Ovary (tissue), 9 donors: ENCODE measurements around the gene TIMP2. TPM values are rescaled to one million over a fixed set of nuclear protein-coding genes. Genes with fewer than 3 reads are reported as not detected.

Experiments used
- DNase-seq, 5 donors: peaks; one replicate each; pipeline ENCODE4 v3.0.0-alpha.2; 2019 to 2020
- H3K27ac ChIP-seq, 2 donors: fragments of 200-600 bp; one replicate each; pipeline versions ENCODE4 v1.5.1 to v1.8.0; 2019 to 2022
- H3K27me3 ChIP-seq: fragments of 200-600 bp; one replicate; pipeline ENCODE4 v1.8.0; 2022
- H3K36me3 ChIP-seq: fragments of 200-600 bp; sonication (generic); one replicate; pipeline ENCODE4 v1.5.1; 2019
- H3K4me1 ChIP-seq: one replicate; pipeline ENCODE4 v1.8.1; 2013; ENCODE audit warnings: mild to moderate bottlenecking, moderate library complexity; ENCODE audit not compliant: insufficient read depth
- H3K4me3 ChIP-seq: fragments of 200-600 bp; sonication (generic); one replicate; pipeline ENCODE4 v1.5.1; 2017
- H3K9me3 ChIP-seq, 2 donors: fragments of 200-600 bp in 1 of 2; sonication (generic) in 1 of 2; one replicate each; pipeline versions ENCODE4 v1.5.1 to v1.8.1; 2013 to 2019; ENCODE audit warnings: mild to moderate bottlenecking in 1 of 2, moderate library complexity in 1 of 2
- CTCF ChIP-seq, 3 donors: fragments of 450-650 bp in 2 of 3; fragments of 200-600 bp in 1 of 3; IDR thresholded peaks; one replicate each; pipeline versions ENCODE4 v1.5.1 to v1.8.0; 2016 to 2022; ENCODE audit warnings: antibody characterized with exemption in 3 of 3, mild to moderate bottlenecking in 1 of 3
- EP300 ChIP-seq: sonication (generic); formaldehyde crosslinking; IDR thresholded peaks from one replicate; pipeline ENCODE4 v1.6.1; 2017; ENCODE audit warnings: antibody characterized with exemption
- POLR2A ChIP-seq: fragments of 450-650 bp; IDR thresholded peaks from one replicate; pipeline ENCODE4 v1.6.1; 2017; ENCODE audit warnings: antibody characterized with exemption, mild to moderate bottlenecking, moderate library complexity
- WGBS, 3 donors: extraction: QIAGEN DNeasy Blood & Tissue Kit in 1 of 3; methylation state at CpG; one replicate each; pipeline versions ENCODE4 v1.1.5 to v1.1.7; 2013 to 2017; 5-methylcytosine and 5-hydroxymethylcytosine counted together
- intact Hi-C, 4 donors: fragments of 100-400 bp; cut with DNase I; formaldehyde crosslinking; loops; one replicate each; pipeline versions ENCODE4 v1.11.0 to v1.15.1; 2022 to 2023
- polyA plus RNA-seq, 2 donors: library from polyadenylated mRNA; stranded (reverse); fragments of 200-250 nt in 1 of 2; fragments of 350-450 nt in 1 of 2; fragmentation: Illumina TruSeq in 1 of 2; extraction: RNeasy Lipid Tissue Mini Kit (QIAGEN cat#74804) in 1 of 2; gene quantifications; one replicate each; pipeline ENCODE4 v1.2.3, GENCODE V29; 2013 to 2014
- total RNA-seq, 7 donors: library from RNA; depleted of rRNA in 2 of 7; stranded (reverse); fragments of >200 nt in 2 of 7; fragmentation: NEBNext Ultra II Directional in 3 of 7; extraction: Animal tissue kit (Norgen Biotek cat#: 25700) in 3 of 7; gene quantifications; one replicate each; pipeline versions ENCODE4 v1.1.0 to v1.2.4, GENCODE V29; 2016 to 2023
- donor health status: DM: no; HTN: no; CAD: no; lungs with moderate emphysema.
- donor health status: DM: no; HTN: no; CAD: no.
- donor health status: Bipolar disorder and iron deficiency.
- donor health status: DM: yes; HTN: yes; CAD: no.
- donor health status: DM: no; HTN: no; CAD: no.
- donor health status: DM: yes; HTN: yes; CAD: no.

TIMP2 gene
- total and polyA plus RNA-seq, 9 donors = 221 to 1,422 (median 693) TPM

- DNase-seq = no peak
- intact Hi-C loops = no loop called here
- WGBS, 3 donors = 45 to 61% (median 47%) methylated on average over 9 of the region's 9 CpGs
Observed at GRCh38 chr17:78806451-78806850, 118.7 kb downstream of the TIMP2 start.

GRCh38 chr17:78805301-78805700 is 119.9 kb downstream of the TIMP2 start:
- H3K4me3 ChIP-seq = no peak overlapping the region
- peaks cover 2% of the 10 kb centered on the region for H3K4me1 ChIP-seq
- WGBS, 3 donors = 91 to 94% (median 93%) methylated on average over 14 of the region's 14 CpGs
- no peaks in the 10 kb centered on the region for H3K9me3 ChIP-seq
- no peaks in the 10 kb centered on the region for H3K36me3 ChIP-seq
- intact Hi-C loops = no loop called here
- no peaks in the 10 kb centered on the region for H3K27me3 ChIP-seq
- H3K27ac ChIP-seq = no peak overlapping the region
- DNase-seq = no peak
- no peak for TF ChIP-seq CTCF (IDR thresholded peaks at IDR 0.05)

More at GRCh38 chr17:78806451-78806850, 118.7 kb downstream of the TIMP2 start:
- no peak overlapping the region for H3K27ac ChIP-seq
- H3K27me3 ChIP-seq = no peaks in the 10 kb centered on the region
- H3K36me3 ChIP-seq = no peaks in the 10 kb centered on the region
- TF ChIP-seq POLR2A = no peak
- TF ChIP-seq CTCF (IDR thresholded peaks at IDR 0.05) = no peak
- TF ChIP-seq EP300 = no peak
- no peaks in the 10 kb centered on the region for H3K9me3 ChIP-seq
- H3K4me3 ChIP-seq = no peak overlapping the region
- peaks cover 2% of the 10 kb centered on the region for H3K4me1 ChIP-seq

DNA sequence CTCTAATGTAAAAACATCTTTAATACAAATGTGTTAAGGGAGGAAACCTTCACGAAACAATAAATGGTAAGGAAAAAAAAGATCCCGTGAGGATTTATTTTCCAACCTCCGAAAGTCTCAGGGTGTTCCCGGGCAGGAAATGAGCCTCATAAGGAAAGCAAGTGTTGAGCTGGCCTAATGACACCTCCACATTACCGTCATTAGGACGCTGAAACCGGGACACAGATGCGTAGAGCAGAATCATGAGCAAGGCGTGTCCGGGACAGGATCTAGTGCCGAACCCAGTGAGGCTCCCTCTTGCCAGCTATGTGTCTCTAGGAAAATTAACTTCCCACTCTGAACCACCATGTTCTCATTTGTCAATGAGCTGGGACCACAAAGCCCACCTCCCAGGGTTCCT is 120.4 kb downstream of the TIMP2 start:
- Histone ChIP-seq H3K4me1 (peaks cover 2% of the 10 kb centered on the region), H3K27ac (no peak overlapping the region), H3K9me3 (no peaks in the 10 kb centered on the region), H3K36me3 (no peaks in the 10 kb centered on the region), H3K4me3 (no peak overlapping the region), H3K27me3 (no peaks in the 10 kb centered on the region)
- TF ChIP-seq POLR2A (no peak), EP300 (no peak), CTCF (IDR thresholded peaks at IDR 0.05) (no peak)
- intact Hi-C loops = no loop called here
- no peak for DNase-seq
- 84 to 85% (median 85%) methylated on average over 11 of the region's 11 CpGs for WGBS, 3 donors

GRCh38 chr17:78803186-78803845 is 121.9 kb downstream of the TIMP2 start:
- H3K9me3 ChIP-seq = no peaks in the 10 kb centered on the region
- no peak for DNase-seq
- no peak overlapping the region for H3K27ac ChIP-seq
- no peak for TF ChIP-seq CTCF (IDR thresholded peaks at IDR 0.05)
- no peak for TF ChIP-seq EP300
- no peak for TF ChIP-seq POLR2A
- H3K36me3 ChIP-seq = no peaks in the 10 kb centered on the region
- intact Hi-C loops = no loop called here
- WGBS, 3 donors = 74 to 89% (median 79%) methylated on average over 21 of the region's 21 CpGs
- peaks cover 2% of the 10 kb centered on the region for H3K4me1 ChIP-seq
- H3K27me3 ChIP-seq = no peaks in the 10 kb centered on the region
- H3K4me3 ChIP-seq = no peak overlapping the region

Other genes starting within 250 kb of the TIMP2 start
- 10 to 100 TPM; 17.4 to 27.0 (median 24.4) TPM for gene CYTH1, start 143.1 kb downstream of the TIMP2 start, total RNA-seq
- gene CYTH1, start 143.1 kb downstream of the TIMP2 start, polyA plus RNA-seq = 10 to 100 TPM; 15.1 to 35.3 TPM
- gene USP36, start 84.6 kb downstream of the TIMP2 start, total RNA-seq = 100 to 1,000 TPM in 2 of 7 donors, 10 to 100 TPM in 5; 56.0 to 127 (median 69.2) TPM
- gene USP36, start 84.6 kb downstream of the TIMP2 start, polyA plus RNA-seq = 10 to 100 TPM; 38.7 to 59.1 TPM
- 1 to 10 TPM; 1.7 to 8.0 (median 4.5) TPM for gene CEP295NL, start 22.2 kb downstream of the TIMP2 start, total RNA-seq
- 1 to 10 TPM in 1 of 2 donors, under 1 TPM in 1; 0.25 to 1.0 TPM for gene CEP295NL, start 22.2 kb downstream of the TIMP2 start, polyA plus RNA-seq
- gene LGALS3BP, start 54.5 kb upstream of the TIMP2 start, total RNA-seq = 100 to 1,000 TPM; 191 to 584 (median 250) TPM
- 100 to 1,000 TPM; 214 to 251 TPM for gene LGALS3BP, start 54.5 kb upstream of the TIMP2 start, polyA plus RNA-seq
- 10 to 100 TPM; 20.4 to 48.8 (median 34.3) TPM for gene CANT1, start 84.4 kb upstream of the TIMP2 start, total RNA-seq
- gene CANT1, start 84.4 kb upstream of the TIMP2 start, polyA plus RNA-seq = 10 to 100 TPM; 18.6 to 33.8 TPM
- gene C1QTNF1, start 98.8 kb upstream of the TIMP2 start, total RNA-seq = 10 to 100 TPM; 41.1 to 85.9 (median 53.5) TPM
- 10 to 100 TPM; 17.9 to 69.4 TPM for gene C1QTNF1, start 98.8 kb upstream of the TIMP2 start, polyA plus RNA-seq
- 10 to 100 TPM; 21.0 to 61.5 (median 48.2) TPM for gene ENGASE, start 149.4 kb upstream of the TIMP2 start, total RNA-seq
- 10 to 100 TPM in 1 of 2 donors, 1 to 10 TPM in 1; 6.0 to 32.0 TPM for gene ENGASE, start 149.4 kb upstream of the TIMP2 start, polyA plus RNA-seq